MM.1S (cell line): ENCODE results near the gene PLCB4.

ENCODE experiments used
- DNase-seq: peaks from one replicate; pipeline ENCODE4 v3.0.0-alpha.2; 2015
- H2AFZ ChIP-seq: fragments of 300-600 bp; sonication (generic); 2 replicates; pipeline ENCODE4 v1.6.0; 2016; ENCODE audit warnings: antibody characterized with exemption, low read length
- H3F3A ChIP-seq: fragments of 300-600 bp; sonication (generic); 2 replicates; pipeline ENCODE4 v1.6.1; 2016; ENCODE audit warnings: mild to moderate bottlenecking, antibody characterized with exemption, low read length, moderate library complexity, mixed read lengths; ENCODE audit not compliant: insufficient read depth
- H3K27ac ChIP-seq: fragments of 300-600 bp; sonication (generic); 2 replicates; pipeline ENCODE4 v1.5.1; 2016; ENCODE audit warnings: mild to moderate bottlenecking, low read length
- H3K27me3 ChIP-seq: fragments of 300-600 bp; sonication (generic); replicated peaks from 2 replicates; pipeline ENCODE4 v1.6.0; 2016; ENCODE audit warnings: low read length; ENCODE audit not compliant: insufficient read depth
- H3K36me3 ChIP-seq: fragments of 300-600 bp; sonication (generic); replicated peaks from 2 replicates; pipeline ENCODE4 v1.6.1; 2016; ENCODE audit warnings: mild to moderate bottlenecking, low read length, mixed read lengths; ENCODE audit not compliant: insufficient read depth
- H3K4me1 ChIP-seq: fragments of 300-600 bp; sonication (generic); 2 replicates; pipeline ENCODE4 v1.6.1; 2016; ENCODE audit warnings: low read length, mixed read lengths
- H3K4me2 ChIP-seq: fragments of 300-600 bp; sonication (generic); 2 replicates; pipeline ENCODE4 v1.6.0; 2016; ENCODE audit warnings: low read depth, low read length
- H3K4me3 ChIP-seq: fragments of 300-600 bp; sonication (generic); 2 replicates; pipeline ENCODE4 v1.5.1; 2016; ENCODE audit warnings: low read length, mixed read lengths
- H3K79me2 ChIP-seq: fragments of 300-600 bp; sonication (generic); 2 replicates; pipeline ENCODE4 v1.6.1; 2016; ENCODE audit warnings: mixed run types, low read length, mixed read lengths
- H3K9ac ChIP-seq: fragments of 300-600 bp; sonication (generic); 2 replicates; pipeline ENCODE4 v1.6.1; 2016; ENCODE audit warnings: low read length, mixed read lengths
- H3K9me2 ChIP-seq: fragments of 300-600 bp; sonication (generic); replicated peaks from 2 replicates; pipeline ENCODE4 v1.6.1; 2016; ENCODE audit warnings: mild to moderate bottlenecking, low read length, mixed read lengths; ENCODE audit not compliant: insufficient read depth
- H3K9me3 ChIP-seq: fragments of 300-600 bp; sonication (generic); replicated peaks from 2 replicates; pipeline ENCODE4 v1.6.1; 2016; ENCODE audit warnings: mild to moderate bottlenecking, low read length, mixed read lengths; ENCODE audit not compliant: insufficient read depth
- H4K20me1 ChIP-seq: fragments of 300-600 bp; sonication (generic); 2 replicates; pipeline ENCODE4 v1.6.1; 2016; ENCODE audit warnings: mild to moderate bottlenecking, low read length, moderate library complexity, mixed read lengths; ENCODE audit not compliant: insufficient read depth
- EZH2 ChIP-seq: fragments of 300-600 bp; sonication (generic); optimal IDR thresholded peaks from 2 replicates; pipeline ENCODE3; 2017; ENCODE audit warnings: low read depth, mild to moderate bottlenecking, antibody characterized with exemption, low read length, mixed read lengths
- EZH2phosphoT487 ChIP-seq: fragments of 300-600 bp; sonication (generic); IDR thresholded peaks from 2 replicates; pipeline ENCODE4 v1.6.1; 2018; ENCODE audit warnings: antibody characterized with exemption, low read length
- TF ChIP-seq, protein P1 (sequence below): fragments of 300-600 bp; sonication (generic); IDR thresholded peaks from 2 replicates; pipeline ENCODE4 v1.5.1; 2016; ENCODE audit warnings: antibody characterized with exemption, low read length, mixed read lengths

Gene PLCB4

DNA sequence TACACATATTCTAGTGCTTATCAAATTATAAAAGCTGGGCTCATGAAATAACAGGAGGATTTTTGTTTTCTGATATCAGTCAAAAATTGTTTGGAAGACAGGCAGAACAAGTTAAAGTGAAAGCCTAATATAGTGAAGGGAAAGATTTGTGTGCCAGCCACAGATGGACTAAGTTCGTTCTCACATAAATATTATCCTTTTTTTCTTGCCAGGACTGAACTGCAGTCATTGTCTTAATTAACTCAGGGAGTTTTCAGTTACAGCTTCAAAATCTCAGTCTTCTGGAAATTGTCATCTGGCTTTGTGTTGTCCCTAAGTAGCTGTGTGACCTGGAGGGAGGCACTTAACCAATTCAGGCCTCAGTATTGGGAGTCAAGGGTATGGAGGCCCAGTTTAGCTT is 40.7 kb downstream of the PLCB4 start:
- TF ChIP-seq, protein P1, sequence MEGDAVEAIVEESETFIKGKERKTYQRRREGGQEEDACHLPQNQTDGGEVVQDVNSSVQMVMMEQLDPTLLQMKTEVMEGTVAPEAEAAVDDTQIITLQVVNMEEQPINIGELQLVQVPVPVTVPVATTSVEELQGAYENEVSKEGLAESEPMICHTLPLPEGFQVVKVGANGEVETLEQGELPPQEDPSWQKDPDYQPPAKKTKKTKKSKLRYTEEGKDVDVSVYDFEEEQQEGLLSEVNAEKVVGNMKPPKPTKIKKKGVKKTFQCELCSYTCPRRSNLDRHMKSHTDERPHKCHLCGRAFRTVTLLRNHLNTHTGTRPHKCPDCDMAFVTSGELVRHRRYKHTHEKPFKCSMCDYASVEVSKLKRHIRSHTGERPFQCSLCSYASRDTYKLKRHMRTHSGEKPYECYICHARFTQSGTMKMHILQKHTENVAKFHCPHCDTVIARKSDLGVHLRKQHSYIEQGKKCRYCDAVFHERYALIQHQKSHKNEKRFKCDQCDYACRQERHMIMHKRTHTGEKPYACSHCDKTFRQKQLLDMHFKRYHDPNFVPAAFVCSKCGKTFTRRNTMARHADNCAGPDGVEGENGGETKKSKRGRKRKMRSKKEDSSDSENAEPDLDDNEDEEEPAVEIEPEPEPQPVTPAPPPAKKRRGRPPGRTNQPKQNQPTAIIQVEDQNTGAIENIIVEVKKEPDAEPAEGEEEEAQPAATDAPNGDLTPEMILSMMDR, result no peak
- Histone ChIP-seq H3F3A (no peaks in the 10 kb centered on the region), H3K4me2 (no peak overlapping the region), H3K79me2 (no peaks in the 10 kb centered on the region), H3K9ac (no peak overlapping the region), H4K20me1 (no peaks in the 10 kb centered on the region), H3K4me3 (no peak overlapping the region), H2AFZ (no peak overlapping the region), H3K36me3 (no peaks in the 10 kb centered on the region), H3K27me3 (no peaks in the 10 kb centered on the region), H3K9me3 (no peaks in the 10 kb centered on the region), H3K27ac (no peak overlapping the region), H3K4me1 (no peaks in the 10 kb centered on the region), H3K9me2 (no peaks in the 10 kb centered on the region)
- DNase-seq, result no peak

DNA sequence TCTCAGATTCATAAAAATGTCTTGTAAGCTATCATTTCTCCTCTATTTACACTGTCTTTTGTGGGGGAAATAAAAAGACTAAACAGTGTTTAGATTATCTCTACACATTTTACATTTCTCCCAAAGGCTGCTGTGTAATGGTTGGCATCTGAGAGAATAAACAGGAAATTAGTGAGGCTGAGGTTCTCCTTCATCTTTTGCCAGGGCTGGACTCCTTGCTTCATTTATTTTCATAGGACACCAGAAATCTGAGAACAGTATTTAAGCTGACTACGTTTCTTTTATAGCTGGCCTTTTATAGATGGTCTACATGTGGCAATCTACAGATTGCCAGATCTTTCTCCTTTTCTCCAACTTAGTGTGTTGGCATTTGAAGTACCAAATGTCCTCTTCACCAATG is 41.5 kb downstream of the PLCB4 start:
- no peak for TF ChIP-seq EZH2
- no peak for TF ChIP-seq EZH2phosphoT487
- Histone ChIP-seq H3K9ac (no peak overlapping the region), H3K9me3 (no peaks in the 10 kb centered on the region), H3K4me2 (no peak overlapping the region), H2AFZ (no peak overlapping the region), H3K9me2 (no peaks in the 10 kb centered on the region), H3K27me3 (no peaks in the 10 kb centered on the region), H4K20me1 (no peaks in the 10 kb centered on the region), H3K4me1 (no peaks in the 10 kb centered on the region), H3K27ac (no peak overlapping the region), H3F3A (no peaks in the 10 kb centered on the region), H3K36me3 (no peaks in the 10 kb centered on the region), H3K79me2 (no peaks in the 10 kb centered on the region), H3K4me3 (no peak overlapping the region)
- DNase-seq, result no peak

DNA sequence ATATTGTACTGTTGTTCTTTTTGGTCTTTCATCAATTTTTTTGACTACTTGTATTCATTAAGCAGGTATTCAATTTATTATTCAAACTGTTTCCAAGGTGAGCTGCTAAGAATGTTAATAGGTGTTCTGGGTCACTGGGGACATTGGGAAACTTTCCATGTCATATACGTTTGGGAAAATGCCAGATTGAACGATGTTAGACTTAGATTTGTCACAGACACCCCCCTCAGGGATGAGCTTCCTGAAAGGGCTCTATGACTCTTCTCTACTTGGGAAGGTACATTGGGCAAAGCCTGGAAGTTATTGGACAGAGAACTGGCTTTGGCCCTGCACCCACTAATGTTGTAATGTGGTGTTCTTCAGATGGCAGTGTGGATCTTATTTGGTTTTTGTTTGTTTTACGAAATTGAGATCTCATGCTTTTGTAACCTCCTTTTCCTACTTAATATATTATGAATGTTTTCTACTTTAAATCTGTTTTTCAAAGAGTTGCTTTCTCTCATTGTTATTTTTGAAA is 42.1 kb downstream of the PLCB4 start:
- no peaks in the 10 kb centered on the region for H3K36me3 ChIP-seq
- H3K4me2 ChIP-seq, result no peak overlapping the region
- H3K27me3 ChIP-seq, result no peaks in the 10 kb centered on the region
- no peaks in the 10 kb centered on the region for H3K79me2 ChIP-seq
- H3K4me3 ChIP-seq, result no peak overlapping the region
- no peak overlapping the region for H3K27ac ChIP-seq
- no peak for DNase-seq
- no peak overlapping the region for H3K9ac ChIP-seq
- H4K20me1 ChIP-seq, result no peaks in the 10 kb centered on the region
- no peaks in the 10 kb centered on the region for H3K9me2 ChIP-seq
- no peaks in the 10 kb centered on the region for H3K4me1 ChIP-seq
- no peak for TF ChIP-seq EZH2
- TF ChIP-seq EZH2phosphoT487, result no peak
- TF ChIP-seq, protein P1, result no peak
- no peak overlapping the region for H2AFZ ChIP-seq
- H3K9me3 ChIP-seq, result no peaks in the 10 kb centered on the region
- H3F3A ChIP-seq, result no peaks in the 10 kb centered on the region

DNA sequence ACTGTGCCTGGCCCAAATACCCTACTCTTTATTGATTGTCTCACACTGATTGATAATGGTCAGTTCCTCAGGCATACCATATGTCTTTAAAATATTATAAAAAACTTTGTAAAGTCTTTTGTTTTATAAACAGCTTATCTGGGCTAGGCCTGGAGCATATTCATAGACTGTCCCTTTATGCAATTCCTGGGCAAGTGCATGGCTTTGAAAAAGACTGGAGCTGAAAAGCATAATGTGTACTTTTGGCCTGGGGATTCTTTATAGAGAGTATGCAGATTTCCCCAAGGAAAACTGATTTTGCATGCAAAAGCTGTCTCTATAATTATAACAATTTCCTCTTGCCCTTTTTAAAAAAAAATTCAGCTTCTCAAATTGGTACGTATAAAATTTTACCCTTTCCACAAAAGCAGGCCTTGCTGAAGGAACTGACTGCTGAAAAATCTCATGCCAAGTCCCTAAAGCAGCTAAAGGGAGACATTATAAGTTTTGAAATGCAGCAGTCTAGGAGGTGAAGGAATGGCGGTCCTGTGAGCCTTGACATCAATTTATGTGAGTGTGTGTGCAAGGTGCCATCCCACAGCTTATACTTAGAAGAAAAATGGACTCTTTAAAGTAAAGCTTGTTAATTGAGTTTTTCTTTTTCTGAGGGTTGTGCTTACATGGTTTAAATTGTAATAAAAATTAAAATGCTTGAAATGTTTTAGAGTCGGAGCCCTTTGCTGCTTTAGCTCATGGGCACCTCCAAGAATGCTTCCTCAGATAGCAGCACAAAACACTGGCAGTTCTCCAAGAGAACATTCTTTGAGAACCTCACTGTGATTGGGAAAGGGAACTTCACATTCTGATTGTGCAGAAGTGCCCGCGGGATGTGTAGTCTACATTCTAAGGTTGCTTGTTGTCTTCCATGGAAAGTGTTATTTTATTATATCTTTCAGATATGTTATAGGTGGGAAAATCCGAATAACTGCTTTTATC is 43.9 kb downstream of the PLCB4 start:
- Histone ChIP-seq H3K27ac (no peak overlapping the region), H3K36me3 (no peaks in the 10 kb centered on the region), H4K20me1 (no peaks in the 10 kb centered on the region), H2AFZ (no peak overlapping the region), H3K79me2 (no peaks in the 10 kb centered on the region), H3K4me1 (no peaks in the 10 kb centered on the region), H3K9me2 (no peaks in the 10 kb centered on the region), H3K9me3 (no peaks in the 10 kb centered on the region), H3F3A (no peaks in the 10 kb centered on the region), H3K4me3 (no peak overlapping the region), H3K9ac (no peak overlapping the region), H3K27me3 (no peaks in the 10 kb centered on the region), H3K4me2 (no peak overlapping the region)
- TF ChIP-seq EZH2, result no peak
- TF ChIP-seq, protein P1, result no peak
- no peak for TF ChIP-seq EZH2phosphoT487
- DNase-seq, result no peak
